NCI-H2227 (cell line): Measurements from ENCODE around the gene SRI.
"Not testable (repeated sequence)": the region's sequence is repeated elsewhere in the genome, so short reads cannot be mapped to it uniquely, and the experiment has no call there.

Source experiments
- DNase-seq: peaks from one replicate; lab custom pipeline; 2025; ENCODE audit not compliant: unreplicated experiment; lab: John Stamatoyannopoulos, UW

Gene SRI

DNA sequence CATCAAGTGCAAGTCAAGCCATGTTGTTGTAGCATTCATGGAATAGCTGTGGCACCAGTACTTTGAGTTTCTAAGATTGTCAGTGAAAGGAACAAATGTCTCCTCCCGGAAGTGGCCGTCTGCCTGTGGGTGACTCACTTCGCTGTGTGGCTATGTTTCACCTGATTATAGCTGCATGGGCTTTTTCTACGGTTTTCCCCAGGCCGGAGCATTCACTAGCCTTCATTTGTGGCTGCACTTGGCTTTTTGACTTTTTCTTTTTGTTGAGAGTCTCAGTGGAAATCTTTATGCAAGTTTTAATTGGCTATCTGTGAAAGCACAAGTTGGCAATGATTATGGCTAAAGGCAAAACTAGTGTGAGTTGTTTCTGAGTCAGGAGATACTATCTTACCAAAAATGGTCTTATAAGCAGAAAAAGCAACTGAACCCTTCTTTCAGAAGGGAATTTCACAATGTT is 35.0 kb downstream of the SRI start:
- no peak for DNase-seq

DNA sequence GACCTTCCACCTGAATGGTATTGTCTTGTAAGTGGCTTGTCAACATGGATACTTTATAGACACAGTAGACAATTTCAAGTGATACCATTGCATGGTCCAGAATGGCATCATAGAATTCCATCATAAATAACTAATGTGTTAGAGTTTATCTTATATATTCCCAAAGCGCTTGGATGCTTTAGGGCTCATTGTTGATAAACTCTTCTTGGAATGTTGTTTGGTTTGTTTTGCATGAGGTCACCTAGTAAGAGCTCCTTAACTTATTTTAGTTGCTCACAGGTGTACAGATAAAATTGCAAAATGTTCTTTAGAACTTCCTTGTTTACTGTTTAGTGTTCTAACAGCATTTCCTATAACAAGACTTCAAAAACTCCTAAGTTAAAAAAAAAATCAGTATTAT is 36.8 kb downstream of the SRI start:
- DNase-seq: no peak

DNA sequence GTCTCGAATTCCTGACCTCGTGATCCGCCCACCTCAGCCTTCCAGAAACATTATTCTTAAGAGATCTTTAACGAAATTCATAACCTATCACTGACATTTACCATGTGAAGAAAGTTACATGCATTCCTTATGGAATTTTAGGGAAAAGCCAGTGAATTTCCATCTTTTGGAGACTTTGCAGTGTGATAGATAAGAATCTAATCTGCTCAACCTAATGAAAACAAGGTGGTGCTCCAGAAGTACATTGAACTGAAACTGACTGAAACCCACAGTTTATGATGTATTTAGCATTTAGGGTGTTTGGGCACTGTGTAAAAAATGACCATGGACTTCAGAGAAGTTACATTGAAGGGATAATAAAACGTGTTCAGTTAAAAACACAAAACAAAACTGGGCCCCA is 43.6 kb downstream of the SRI start:
- no peak for DNase-seq

DNA sequence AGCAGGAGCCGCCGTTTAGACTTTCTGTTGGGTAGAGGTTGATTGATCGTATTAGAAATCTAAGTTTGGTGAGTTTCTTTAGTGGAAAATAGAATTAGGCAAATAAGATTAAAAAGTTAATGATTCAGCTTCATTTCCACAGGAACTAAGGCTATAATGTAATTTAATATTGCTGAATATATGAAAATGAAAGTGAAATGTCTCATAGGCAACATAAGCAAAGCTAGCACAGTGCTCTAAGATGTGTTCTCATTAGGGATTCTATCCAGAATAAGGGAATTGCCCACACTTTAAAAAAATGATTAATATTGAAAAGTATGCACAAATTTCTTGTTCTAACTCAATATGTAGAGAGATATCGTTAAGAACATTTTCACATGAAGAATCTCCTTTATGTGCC is 47.0 kb downstream of the SRI start:
- no peak for DNase-seq

DNA sequence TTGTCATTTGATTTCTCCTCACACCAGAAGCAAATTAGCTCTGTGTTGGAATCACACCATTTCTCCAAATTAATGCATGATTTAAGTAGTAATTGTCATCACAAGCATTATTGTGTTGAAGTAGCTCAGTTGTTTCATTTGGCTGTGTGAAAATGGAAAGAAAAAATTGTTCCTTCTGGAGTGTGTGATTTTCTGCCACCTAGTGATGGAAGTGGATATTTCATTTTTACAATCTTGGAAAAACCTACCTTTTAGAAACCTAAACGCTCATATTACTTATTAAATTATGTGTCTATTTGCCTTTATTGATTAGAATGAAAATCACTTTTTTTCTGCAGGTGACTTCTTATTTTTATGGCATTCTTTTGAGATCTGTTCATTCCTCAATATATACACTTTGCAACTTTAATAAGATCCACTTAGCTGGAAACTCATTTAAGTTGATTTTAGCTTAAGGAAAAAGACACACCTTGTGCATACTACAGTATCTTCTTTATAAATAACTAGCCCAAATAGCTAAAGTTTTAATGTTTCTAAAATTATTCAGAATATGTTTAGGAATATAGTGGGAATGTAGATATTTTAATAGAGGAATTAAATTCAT is 50.0 kb downstream of the SRI start:
- DNase-seq: peak; percentile 56

GRCh38 chr7:88167721-88168120 is 52.1 kb downstream of the SRI start:
- no peak for DNase-seq

DNA sequence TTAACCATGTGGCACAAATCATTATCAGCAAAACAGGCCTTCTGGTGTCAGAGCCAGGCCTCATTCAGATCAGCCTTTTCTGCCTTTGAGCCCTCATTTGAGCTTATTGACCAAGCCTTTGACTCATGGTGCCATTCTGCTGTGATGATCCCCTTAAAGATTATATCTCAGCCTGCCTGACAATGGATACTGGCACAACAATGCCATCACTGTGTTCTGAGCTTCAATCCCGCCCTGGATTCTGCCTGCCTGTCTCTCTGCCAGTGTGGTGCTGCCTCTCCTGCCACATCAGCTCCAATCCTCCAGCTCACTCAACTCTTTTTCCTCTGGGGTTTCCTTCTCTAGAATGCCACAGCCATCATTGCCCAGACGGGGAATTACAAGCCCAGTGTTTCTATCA is 52.6 kb downstream of the SRI start:
- DNase-seq: no peak

- DNase-seq: no peak
These were observed 54.1 kb downstream of the SRI start for GRCh38 chr7:88165697-88166096.

- not testable (repeated sequence) for DNase-seq
These were observed 60.1 kb downstream of the SRI start for GRCh38 chr7:88159741-88160140.

DNA sequence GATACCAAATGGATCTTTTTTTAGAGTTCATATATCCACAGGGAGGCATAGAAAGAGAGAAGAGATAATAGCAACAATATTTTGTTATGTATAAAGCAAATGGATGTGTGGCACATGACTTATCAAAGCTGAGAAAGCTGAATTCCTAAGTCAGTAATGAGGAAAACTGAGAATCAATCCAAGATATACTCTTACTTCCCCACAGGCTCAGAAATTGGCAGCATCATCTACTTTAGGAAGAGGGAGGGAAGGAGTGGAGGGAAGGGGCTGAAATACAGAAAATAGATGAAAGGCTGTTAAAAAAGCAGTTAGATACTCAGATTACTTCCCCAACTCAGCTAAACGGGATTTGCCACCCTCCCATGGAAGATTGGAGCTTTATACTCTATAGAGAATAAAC is 63.5 kb downstream of the SRI start:
- no peak for DNase-seq

DNA sequence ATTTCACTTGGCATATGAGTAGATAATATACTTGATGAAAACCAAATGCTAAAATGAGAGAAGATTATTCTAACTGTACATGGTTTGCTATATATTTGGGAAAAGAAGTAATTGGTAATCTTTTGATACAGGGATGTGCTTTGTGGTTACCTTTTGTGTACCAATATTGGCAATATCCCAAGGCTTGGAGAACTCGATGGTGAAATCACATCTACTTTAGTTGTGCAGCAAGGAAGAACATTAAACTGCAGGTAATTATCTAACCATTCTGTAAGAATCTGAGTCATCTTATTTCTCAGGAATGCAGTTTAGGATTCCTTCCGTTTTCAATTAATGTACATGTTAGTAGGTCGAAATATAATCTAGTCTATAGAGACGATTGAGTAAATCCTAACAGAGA is 64.1 kb downstream of the SRI start:
- DNase-seq: no peak
